Kidney capillary endothelial cell (primary cell): ENCODE results near the gene SFPQ.
"Not testable (repeated sequence)": the region's sequence is repeated elsewhere in the genome, so short reads cannot be mapped to it uniquely, and the experiment has no call there.

ENCODE experiments used
- DNase-seq: peaks from one replicate; pipeline ENCODE4 v3.0.0-alpha.2; 2018; ENCODE audit warnings: low spot score

The SFPQ gene

DNA sequence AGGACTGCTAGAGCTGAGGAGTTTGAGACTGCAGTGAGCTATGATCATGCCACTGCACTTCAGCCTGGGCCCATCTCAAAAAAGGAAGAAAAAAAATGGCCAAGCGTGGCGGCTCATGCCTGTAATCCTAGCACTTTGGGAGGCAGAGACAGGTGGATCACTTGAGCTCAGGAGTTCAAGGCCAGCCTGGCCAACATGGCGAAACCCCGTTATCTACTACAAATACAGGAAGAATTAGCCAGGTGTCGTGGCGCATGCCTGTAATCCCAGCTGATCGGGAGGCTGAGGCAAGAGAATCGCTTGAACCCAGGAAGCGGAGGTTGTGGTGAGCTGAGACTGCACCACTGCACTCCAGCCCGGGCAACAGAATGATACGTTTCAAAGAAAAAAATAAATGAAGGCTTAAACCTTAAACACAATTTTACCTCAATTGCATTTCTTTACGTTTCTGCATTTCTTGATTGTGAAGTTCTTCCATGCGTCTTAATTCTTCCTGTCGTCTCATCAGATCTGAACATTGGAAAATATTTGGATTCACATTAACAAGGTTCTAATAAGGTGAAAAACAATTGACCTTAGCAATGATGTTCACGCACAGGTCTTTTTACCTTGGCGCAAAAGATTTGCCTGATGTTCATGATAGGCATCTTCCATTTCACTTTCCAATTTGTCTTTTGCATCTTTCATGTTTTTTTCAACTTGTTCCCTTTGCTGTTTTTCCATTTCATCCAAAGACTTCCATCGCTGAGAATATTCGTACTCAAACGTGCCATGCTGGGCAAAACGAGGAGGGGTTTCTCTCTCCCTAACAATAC is 4.2 kb downstream of the SFPQ start:
- DNase-seq: no peak

DNA sequence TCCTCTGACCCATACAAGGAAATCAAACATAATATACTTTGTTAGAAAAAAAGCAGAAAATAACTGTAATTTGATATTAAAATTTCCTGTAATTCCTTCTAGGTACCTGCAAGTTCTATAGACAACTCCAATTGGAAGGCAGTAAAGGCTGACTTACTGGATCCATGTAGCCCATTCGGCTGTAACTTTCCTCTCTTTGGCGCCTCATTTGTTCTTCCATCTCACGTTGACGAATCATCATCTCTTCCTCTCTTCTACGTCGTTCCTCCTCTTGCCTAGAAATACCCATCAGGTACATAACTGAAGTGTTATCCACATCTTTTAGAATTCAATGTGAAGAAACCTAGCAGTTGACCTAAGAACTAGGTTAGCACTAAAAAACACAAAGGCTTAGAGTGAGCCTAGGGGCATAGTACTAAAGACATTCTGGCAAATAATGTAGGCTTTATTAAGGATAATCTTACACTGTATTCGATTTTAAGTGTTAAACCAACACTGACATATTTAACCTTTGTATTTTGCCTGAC is 5.1 kb downstream of the SFPQ start:
- no peak for DNase-seq

DNA sequence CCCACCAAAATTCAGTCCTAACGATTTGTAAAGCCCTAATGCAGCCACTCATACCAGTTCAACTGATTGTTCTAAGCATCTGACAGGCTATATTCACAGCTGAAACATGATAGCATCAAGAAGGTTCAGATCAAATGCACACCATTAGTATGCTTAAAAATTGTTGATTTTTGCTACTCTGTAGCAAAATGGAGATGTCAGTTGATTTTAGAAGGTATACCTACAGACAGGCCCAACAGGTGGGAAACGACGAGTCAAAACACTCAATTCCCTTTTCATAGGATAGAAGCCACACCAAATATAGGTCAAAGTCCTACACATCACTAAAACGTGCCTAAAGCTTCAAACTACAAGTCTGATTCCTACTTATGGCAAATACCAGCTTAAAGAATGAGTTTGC is 6.7 kb downstream of the SFPQ start:
- DNase-seq: no peak

DNA sequence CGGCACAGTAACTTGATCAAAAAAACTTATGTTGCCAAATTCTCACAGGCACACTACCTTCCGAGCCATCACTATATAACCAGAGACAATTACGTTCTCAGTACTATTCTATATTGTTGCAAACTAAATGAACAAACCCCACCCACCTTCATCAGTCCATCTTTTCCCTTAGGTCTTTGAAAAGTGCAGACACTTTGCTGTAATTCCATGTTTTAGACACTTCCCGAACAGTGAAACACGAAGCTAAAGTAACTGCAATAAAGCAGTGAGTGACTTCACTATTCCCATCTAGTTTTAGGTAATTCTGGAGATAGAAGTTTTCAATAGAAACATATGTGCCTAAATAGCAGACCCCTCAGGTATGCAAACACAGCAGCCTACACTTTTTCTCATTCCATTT is 7.7 kb downstream of the SFPQ start:
- no peak for DNase-seq

DNA sequence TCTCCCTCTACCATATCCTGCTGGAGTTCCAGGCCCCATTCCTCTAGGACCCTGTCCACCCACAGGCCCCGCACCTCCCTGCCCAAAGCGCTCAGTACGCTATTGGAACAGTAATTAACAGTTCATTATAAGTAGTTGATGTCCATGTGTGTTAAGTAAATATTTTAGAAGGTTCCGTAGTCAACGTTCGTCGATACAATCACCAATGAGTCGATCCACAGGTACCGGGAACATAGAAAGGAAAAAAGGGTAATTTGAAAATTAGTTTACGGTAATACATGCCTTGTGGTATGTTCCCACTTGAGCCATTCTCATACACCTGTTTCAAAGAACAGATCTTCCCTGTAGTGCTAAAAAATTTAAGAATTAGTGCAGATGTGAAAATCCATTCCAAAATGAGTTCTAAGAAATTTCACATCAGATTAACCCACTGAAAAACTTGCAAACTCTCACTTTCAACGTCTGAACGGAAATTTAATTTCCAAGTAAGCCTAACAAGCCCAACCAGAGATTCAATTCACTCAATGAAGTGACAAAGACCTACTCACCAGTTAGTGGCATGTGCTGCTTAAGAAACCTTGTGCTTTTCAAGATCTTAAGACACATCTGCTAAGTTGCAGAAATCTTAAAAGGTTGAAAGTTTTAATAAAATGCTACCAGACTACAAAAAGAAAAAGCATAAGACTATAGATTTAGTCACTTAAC is 8.3 kb downstream of the SFPQ start:
- no peak for DNase-seq

DNA sequence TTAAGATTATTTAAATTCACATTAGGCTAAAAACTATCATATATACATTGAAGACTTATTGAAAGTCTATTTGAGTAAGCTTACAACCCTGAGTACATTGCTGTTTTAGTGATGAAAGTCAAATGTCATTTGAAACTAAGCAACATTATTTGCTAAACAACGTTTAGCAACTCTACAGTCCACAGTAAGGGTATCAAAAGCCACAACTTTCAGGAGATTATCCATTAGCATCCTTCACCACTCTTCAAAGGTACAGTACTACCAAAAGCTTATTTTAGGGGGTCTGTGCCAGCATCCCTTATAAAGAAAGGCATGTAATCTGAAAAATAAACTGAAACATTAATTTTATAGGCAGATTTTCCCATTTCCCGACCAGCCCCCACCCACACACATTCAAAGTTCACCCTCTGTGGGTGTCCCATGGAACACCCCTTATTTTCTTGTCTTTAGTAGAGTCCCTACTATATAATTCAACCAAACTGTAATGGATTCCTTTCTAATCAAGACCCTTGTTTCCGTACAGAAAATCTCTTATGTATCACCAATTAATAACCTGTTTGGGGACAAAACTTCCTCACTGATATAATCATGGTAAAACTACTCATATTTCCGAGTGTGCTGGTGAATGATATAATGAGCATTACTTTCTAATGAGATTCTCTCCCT is 11.0 kb downstream of the SFPQ start:
- DNase-seq: no peak

DNA sequence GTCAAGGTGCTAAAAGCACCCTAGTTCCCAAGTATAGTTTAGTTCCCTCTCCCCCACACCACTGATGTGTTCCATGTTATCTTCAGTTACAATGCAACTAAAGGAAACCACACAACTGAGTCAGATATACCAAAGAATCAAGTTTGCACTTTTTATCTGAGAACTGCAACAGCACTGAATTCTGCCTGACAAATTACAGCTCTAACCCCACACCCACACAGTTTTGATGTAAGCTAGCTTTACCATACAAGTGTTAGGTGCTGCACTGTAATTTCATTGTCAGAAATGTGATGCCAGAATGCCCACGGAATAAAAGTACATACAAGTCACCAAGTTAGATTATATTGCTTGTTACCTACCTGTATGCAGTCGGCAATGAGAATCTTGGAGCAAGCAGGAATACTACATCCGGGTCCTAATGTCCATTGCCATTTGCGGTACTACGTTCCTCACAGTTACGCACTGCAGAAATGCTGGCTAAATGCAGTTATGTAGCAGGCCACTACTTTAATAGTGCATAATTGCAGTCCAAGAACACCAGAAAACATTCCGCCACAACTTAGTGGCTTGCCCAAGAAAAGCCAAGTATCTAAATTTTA is 12.1 kb downstream of the SFPQ start:
- no peak for DNase-seq

DNA sequence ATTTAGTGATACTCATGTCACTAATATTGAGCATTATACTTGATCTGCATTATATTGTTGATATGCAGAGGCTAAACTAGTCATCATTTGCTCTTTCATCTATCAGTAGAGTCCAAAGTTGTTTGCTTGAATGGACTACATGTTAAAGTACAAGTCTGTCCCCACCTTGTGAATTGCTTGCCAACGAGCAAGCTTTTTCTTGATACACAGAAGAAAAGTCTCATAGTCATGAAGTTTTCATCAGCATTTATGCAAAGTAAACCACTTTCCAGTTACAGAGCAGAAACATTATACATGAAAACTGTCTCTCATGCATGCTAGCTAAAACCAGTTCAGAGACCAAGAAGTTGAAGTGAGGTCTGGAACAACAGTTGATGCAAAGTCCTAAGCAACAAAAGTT is 13.0 kb downstream of the SFPQ start:
- DNase-seq: no peak

DNA sequence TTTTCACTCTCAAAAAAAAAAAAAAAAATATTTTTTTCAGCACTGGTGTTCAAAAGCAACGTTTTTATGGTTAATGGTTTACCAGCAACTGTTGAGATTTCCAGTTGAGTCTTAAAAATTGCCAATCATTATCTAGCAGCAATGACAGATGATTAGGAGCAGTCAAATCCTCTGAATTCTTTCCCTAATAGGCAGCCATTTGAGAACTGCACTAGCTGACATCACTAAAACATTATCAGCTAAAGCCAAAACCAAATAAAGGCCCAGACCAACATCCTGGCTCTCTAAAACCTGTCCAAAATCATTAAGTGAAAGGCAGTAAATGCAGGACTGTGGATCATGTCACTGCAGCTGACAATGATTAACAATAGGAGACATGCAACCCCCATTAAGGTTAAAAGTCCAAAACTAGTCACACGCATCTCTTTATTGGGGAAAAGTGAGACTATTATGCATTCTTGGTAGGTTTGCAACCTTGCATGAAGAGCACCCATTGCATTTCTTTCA is 14.0 kb downstream of the SFPQ start:
- DNase-seq: no peak

DNA sequence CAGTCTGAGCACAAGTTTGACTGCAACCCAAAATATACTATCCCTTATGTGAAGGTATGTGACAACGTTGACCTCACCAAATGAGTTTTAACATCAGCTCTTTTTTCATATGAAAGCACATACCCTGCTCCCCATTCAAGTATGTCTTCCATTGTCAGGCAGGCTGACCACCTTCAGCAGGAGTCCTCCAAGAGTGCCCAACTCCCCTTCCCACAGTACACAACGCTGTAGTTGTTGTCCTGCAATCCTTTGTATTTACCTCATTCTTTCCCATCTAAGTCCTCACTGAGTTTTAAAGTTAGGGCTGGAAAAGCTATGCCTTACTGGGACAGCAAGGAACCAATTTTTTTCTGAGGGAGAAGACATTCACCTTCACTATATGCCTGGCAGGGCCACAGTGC is 14.7 kb downstream of the SFPQ start:
- DNase-seq: no peak

DNA sequence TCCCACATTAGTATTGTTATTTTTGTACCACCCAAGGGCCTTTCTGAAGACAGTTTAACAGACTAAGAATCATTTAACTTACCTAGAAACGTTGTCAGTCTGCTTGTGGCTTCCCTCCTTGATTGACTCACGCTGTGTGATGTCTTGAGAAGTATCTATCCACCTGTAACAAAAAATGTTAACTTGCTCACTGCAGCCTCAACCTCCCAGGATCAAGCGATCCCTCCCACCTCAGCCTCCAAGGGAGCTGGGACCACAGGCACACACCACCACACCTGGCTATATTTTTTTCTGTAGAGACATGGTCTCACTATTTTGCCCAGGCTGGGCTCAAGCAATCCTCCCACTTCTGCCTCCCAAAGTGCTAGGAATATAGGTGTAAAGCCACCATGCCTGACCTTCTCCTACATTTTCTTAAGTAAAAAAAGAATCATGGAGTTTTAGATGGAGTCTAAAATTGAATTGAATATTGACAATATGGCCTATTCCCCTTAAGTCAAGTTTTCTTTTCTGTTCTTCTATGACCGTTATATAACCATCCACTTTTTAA is 15.6 kb downstream of the SFPQ start:
- DNase-seq: no peak

DNA sequence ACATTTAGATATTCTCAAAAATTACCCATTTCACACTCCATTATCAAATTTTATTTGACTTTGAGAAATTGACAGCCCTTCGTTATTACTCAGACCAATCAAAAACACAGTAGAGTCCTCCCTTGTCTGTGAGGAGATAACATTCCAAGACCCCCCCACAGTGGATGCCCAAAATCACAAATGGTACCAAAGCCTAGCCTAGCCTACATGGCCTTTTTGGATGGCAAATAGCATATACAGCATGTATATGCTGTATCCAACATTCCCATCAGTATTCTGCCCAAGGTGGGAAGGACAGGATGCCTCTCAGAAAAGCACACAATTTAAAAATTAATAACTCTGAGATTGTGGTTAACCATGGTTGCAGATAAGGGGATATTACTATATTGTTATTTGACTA is 17.3 kb downstream of the SFPQ start:
- no peak for DNase-seq

DNA sequence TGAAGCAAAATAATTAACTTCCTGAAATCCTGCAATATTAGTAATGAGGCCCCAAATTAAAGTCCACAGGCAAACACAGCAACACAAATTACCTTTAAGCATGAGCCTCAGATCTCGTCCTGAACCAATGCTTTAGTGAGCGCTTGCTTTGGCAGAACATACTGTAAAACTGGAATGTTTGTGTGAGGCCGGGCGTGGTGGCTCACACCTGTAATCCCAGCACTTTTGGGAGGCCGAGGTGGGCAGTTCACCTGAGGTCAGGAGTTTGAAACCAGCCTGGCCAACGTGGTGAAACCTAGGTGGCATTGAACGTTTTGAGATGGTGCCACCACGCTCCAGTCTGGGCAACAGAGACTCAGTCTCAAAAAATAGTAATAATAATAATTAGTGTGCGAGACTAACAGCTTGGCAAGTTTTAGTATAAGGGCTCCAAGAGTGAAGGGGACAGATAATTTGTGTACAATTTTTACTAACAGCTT is 17.8 kb downstream of the SFPQ start:
- DNase-seq: no peak

DNA sequence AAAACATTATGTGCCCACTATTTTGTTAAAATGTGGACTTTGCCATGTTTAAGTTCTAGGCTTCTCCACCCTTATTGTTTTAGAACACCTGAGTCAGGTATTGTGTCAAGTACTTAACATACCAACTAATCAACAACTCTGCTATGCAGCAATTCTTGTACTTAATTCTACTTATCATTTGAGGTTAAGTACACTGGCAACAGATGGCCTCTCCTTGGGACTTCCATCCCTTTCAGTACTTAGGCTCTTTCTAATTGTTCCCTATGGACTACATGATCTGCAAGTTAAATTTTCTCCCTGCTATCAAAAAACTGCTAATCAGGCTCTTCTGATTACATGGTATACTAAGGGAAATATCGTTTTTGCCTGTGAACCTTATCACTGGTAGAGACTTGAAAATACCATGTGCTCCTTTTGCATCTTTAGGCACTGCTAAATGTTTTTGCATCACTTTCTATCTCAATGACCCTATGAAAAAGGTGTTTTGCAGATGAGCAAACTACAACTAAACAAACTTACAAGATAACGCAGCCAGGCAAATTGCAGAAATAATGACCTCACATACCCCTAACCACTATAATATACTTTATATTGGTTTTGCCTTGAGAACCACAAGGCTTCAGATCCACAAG is 18.9 kb downstream of the SFPQ start:
- DNase-seq: no peak

DNA sequence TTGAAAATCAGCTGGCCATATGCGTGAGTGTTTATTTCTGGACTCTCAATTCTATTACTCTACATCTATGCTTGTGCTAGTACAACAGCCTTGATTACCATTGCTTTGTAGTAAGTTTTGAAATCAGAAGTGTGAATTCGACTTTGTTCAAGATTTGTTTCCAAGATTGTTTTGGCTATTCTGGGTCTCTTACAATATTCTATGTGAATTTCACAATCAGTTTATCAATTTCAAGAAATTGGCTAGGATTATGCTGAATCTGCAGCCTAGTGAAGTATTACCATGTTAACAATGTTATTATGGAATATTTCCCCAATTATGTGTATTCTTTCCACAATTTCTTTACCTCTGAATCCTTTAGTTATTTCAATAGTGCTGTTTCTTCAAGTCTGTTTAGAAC is 19.5 kb downstream of the SFPQ start:
- no peak for DNase-seq

DNA sequence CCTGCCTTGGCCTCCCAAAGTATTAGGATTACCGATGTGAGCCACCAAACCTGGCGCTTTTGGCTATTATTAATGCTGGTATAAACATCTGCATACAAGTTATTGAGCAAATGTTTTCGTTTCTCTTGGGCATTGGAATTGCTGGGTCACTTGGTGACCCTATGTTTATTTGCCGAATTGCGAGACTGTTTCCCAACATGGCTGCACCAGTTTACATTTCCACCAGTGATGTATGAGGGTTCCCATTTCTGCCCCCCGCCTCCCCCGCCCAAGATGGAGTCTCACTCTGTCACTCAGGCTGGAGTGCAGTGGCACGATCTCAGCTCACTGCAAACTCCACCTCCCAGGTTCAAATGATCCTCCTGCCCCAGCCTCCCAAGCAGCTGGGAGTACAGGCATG is 20.9 kb downstream of the SFPQ start:
- no peak for DNase-seq

DNA sequence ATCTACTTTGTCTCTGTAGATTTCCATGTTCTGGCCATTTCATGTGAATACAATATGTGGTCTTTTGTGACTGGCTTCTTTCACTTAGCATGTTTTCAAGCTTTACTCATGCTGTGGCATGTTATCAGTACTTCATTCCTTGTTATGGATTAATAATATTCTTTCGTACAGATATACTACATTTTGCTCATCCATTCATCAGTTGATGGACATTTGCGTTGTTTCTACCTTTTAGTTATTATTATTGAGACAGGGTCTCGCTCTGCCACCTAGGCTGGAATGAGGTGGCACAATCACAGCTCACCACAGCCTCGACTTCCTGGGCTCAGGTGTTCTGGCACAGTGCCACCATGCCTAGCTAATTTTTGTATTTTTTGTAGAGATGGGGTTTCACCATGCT is 21.4 kb downstream of the SFPQ start:
- no peak for DNase-seq

DNA sequence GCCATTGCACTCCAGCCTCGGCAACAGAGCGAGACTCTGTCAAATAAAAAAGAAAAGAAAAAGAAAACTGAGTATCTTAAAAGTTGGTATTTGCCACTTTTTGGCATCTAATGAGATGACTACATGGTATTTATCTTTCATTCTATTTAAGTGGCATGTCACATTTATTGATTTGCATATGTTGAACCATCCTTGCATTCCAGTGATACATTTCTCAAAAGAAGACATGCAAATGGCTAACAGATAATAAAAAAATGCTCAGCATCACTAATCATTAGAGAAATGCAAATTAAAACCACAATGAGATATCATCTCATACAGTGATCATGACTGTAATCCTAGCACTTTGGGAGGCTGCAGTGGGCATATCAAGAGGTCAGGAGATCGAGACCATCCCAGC is 28.1 kb downstream of the SFPQ start:
- no peak for DNase-seq

DNA sequence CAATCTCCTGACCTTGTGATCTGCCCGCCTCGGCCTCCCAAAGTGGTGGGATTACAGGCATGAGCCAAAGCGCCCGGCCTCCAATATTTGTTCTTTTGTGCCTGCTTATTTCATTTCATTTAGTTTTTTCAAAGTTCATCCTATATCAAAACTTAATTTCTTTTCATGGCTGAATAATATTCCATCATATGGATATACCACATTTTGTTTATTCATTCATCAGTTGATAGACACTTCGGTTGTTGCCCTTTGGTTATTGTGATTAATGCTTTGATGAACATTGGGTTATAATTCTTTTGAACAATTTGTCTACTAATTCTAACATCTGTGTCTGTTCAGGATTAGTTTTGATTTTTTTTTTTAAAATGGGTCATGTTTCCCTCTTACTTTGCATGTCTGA is 41.7 kb downstream of the SFPQ start:
- DNase-seq: no peak

DNA sequence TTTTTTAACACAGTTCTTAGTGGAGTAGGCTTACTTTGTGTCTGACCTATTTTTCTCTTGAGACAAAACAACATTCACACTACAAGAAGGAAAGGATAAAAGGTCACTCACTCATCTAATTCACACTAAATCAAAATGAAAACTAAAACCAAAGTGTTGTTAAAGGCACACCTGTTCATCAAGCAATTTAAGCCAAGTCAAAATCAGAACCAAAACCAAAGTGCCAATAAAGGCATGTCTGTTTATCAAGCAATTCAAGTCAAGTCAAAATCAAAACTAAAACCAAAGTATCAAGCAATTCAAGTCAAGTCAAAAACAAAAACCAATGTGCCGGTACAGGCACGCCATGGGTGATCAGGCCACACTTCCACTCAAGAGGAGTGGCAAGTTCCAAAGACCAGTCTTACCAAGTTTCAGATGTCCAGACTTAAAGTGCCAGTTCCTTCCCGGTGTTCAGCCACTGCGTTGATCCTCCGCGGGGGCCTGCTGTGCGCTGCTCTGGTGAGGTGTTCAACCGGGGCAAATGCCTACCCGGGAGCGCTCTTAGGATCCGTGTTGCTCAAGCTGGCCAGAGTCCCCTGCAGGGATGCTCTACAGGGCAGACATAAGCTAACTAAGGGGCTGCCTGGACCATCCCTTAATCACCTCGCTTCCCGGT is 46.9 kb downstream of the SFPQ start:
- not testable (repeated sequence) for DNase-seq
